Fibroblast of lung (primary cell): ENCODE measurements around the gene GNB2. TPM values are rescaled to one million over a fixed set of nuclear protein-coding genes. Genes with fewer than 3 reads are reported as not detected.
A peak's percentile ranks its signal among the peaks of the same experiment; 100 is the strongest.

Source experiments
- DNase-seq, 2 donors: peaks; one replicate each; pipeline versions ENCODE4 v3.0.0 to v3.0.0-alpha.2; 2010; ENCODE audit warnings: low read depth in 2 of 2
- H2AFZ ChIP-seq: 2 replicates; pipeline ENCODE4 v1.5.1; 2012; ENCODE audit warnings: low read length, control low read depth, inconsistent platforms
- H3K27ac ChIP-seq: 2 replicates; pipeline ENCODE4 v1.5.1; 2011; ENCODE audit warnings: low read length, control low read depth; ENCODE audit not compliant: insufficient read depth
- H3K27me3 ChIP-seq: 2 replicates; pipeline ENCODE4 v1.5.1; 2011; ENCODE audit warnings: mild to moderate bottlenecking, low read length; ENCODE audit not compliant: control insufficient read depth, insufficient read depth
- H3K36me3 ChIP-seq: 2 replicates; pipeline ENCODE4 v1.5.1; 2011; ENCODE audit warnings: low read length; ENCODE audit not compliant: control insufficient read depth, insufficient read depth
- H3K4me1 ChIP-seq: 2 replicates; pipeline ENCODE4 v1.5.1; 2011; ENCODE audit warnings: low read length; ENCODE audit not compliant: control insufficient read depth, insufficient read depth; ENCODE audit errors: extremely low read depth
- H3K4me2 ChIP-seq: 2 replicates; pipeline ENCODE4 v1.5.1; 2011; ENCODE audit warnings: low read length, control low read depth; ENCODE audit not compliant: insufficient read depth; ENCODE audit errors: extremely low read depth
- H3K4me3 ChIP-seq, 4 experiments: fragments of 200-600 bp in 1 of 4; sonication (generic) in 1 of 4; replicated peaks in 1 of 4; 2 replicates each; pipeline ENCODE4 v1.5.1; 2011 to 2016; ENCODE audit warnings: low read length in 4 of 4, low read depth in 3 of 4, mild to moderate bottlenecking in 3 of 4, control low read depth in 2 of 4, inconsistent platforms in 1 of 4, mixed read lengths in 1 of 4; ENCODE audit not compliant: insufficient read depth in 1 of 4; ENCODE audit errors: control extremely low read depth in 1 of 4
- H3K79me2 ChIP-seq: 2 replicates; pipeline ENCODE4 v1.5.1; 2012; ENCODE audit warnings: mild to moderate bottlenecking, low read length, inconsistent platforms; ENCODE audit not compliant: control insufficient read depth, insufficient read depth
- H3K9ac ChIP-seq: 2 replicates; pipeline ENCODE4 v1.5.1; 2011; ENCODE audit warnings: mild to moderate bottlenecking, low read length, control low read depth; ENCODE audit not compliant: insufficient read depth
- H3K9me3 ChIP-seq: 2 replicates; pipeline ENCODE4 v1.5.1; 2012; ENCODE audit warnings: low read depth, low read length; ENCODE audit not compliant: control insufficient read depth, insufficient read depth
- H4K20me1 ChIP-seq: 2 replicates; pipeline ENCODE4 v1.5.1; 2011; ENCODE audit warnings: low read length; ENCODE audit not compliant: control insufficient read depth, insufficient read depth; ENCODE audit errors: extremely low read depth
- CTCF ChIP-seq, 2 donors: IDR thresholded peaks in 1 of 2; conservative IDR thresholded peaks in 1 of 2; 1 replicate in 1 of 2; 2 replicates in 1 of 2; pipeline ENCODE4 v1.5.1; 2011 to 2012; ENCODE audit warnings: low read length in 2 of 2, control low read depth in 1 of 2, inconsistent platforms in 1 of 2, low read depth in 1 of 2, mild to moderate bottlenecking in 1 of 2
- EZH2 ChIP-seq: IDR thresholded peaks from 2 replicates; pipeline ENCODE4 v1.5.1; 2012; ENCODE audit warnings: low read length, control low read depth, mild to moderate bottlenecking; ENCODE audit errors: missing control alignments
- polyA plus RNA-seq, 2 donors: library from polyadenylated mRNA; depleted of rRNA in 1 of 2; stranded (reverse) in 1 of 2; unstranded in 1 of 2; fragments of >200 nt; gene quantifications; 2 replicates each; pipeline ENCODE4 v1.2.1, GENCODE V29; 2011 to 2012; ENCODE audit warnings: missing spikeins in 1 of 2
- total RNA-seq: library from RNA; depleted of rRNA; stranded (reverse); fragments of >200 nt; gene quantifications from 2 replicates; pipeline ENCODE4 v1.2.1, GENCODE V29; 2014

The GNB2 gene
- total and polyA plus RNA-seq, 2 donors (not counting 1 experiment from before 2014, with no cell fraction given), result 85.2 to 145 TPM

GRCh38 chr7:100679927-100680575, 6.5 kb downstream of the GNB2 start:
- Histone ChIP-seq H2AFZ (no peak overlapping the region), H3K4me3 (no peak overlapping the region), H3K79me2 (peaks cover 26% of the 10 kb centered on the region), H3K4me1 (peaks cover 8% of the 10 kb centered on the region), H3K27ac (no peak overlapping the region), H3K9me3 (no peaks in the 10 kb centered on the region), H3K4me2 (no peak overlapping the region), H3K27me3 (no peaks in the 10 kb centered on the region), H3K9ac (no peak overlapping the region), H4K20me1 (no peaks in the 10 kb centered on the region), H3K36me3 (peaks cover 45% of the 10 kb centered on the region)
- DNase-seq, result peak in 1 of 2 donors; percentile 46
- TF ChIP-seq CTCF (conservative IDR thresholded peaks at IDR 0.05 in 1 of 2, IDR thresholded peaks at IDR 0.05 in 1 of 2; ENCODE audit: low read depth in 1 of 2, low read length in 2 of 2), result no peak
- no peak for TF ChIP-seq EZH2

- TF ChIP-seq EZH2 (no peak), CTCF (conservative IDR thresholded peaks at IDR 0.05 in 1 of 2, IDR thresholded peaks at IDR 0.05 in 1 of 2; ENCODE audit: low read depth in 1 of 2, low read length in 2 of 2) (no peak)
- H3K36me3 ChIP-seq, result peaks cover 49% of the 10 kb centered on the region
- no peak overlapping the region for H3K4me3 ChIP-seq
- peaks cover 8% of the 10 kb centered on the region for H3K4me1 ChIP-seq
- no peaks in the 10 kb centered on the region for H4K20me1 ChIP-seq
- DNase-seq, result no peak
- H3K27me3 ChIP-seq, result no peaks in the 10 kb centered on the region
- H3K79me2 ChIP-seq, result peaks cover 21% of the 10 kb centered on the region
- no peak overlapping the region for H3K9ac ChIP-seq
- no peak overlapping the region for H2AFZ ChIP-seq
- H3K9me3 ChIP-seq, result no peaks in the 10 kb centered on the region
- H3K4me2 ChIP-seq, result no peak overlapping the region
- no peak overlapping the region for H3K27ac ChIP-seq
These were observed 7.2 kb downstream of the GNB2 start for GRCh38 chr7:100680576-100681271.

- Histone ChIP-seq H3K4me1 (peaks cover 8% of the 10 kb centered on the region), H2AFZ (no peak overlapping the region), H4K20me1 (no peaks in the 10 kb centered on the region), H3K4me2 (no peak overlapping the region), H3K27me3 (no peaks in the 10 kb centered on the region), H3K36me3 (peaks cover 51% of the 10 kb centered on the region), H3K27ac (no peak overlapping the region), H3K9me3 (no peaks in the 10 kb centered on the region), H3K9ac (no peak overlapping the region), H3K4me3 (no peak overlapping the region), H3K79me2 (peaks cover 14% of the 10 kb centered on the region)
- no peak for DNase-seq
- TF ChIP-seq CTCF (conservative IDR thresholded peaks at IDR 0.05 in 1 of 2, IDR thresholded peaks at IDR 0.05 in 1 of 2; ENCODE audit: low read depth in 1 of 2, low read length in 2 of 2), result no peak
- no peak for TF ChIP-seq EZH2
These were observed 8.1 kb downstream of the GNB2 start for GRCh38 chr7:100681491-100682227.
